Mononuclear cell (primary cell): ENCODE data around the gene ZNF385A. TPM values are rescaled to one million over a fixed set of nuclear protein-coding genes. Genes with fewer than 3 reads are reported as not detected.

ENCODE experiments used
- H3K27me3 ChIP-seq: 2 replicates; pipeline ENCODE4 v1.6.0; 2011; ENCODE audit warnings: low read length, control low read depth; ENCODE audit not compliant: insufficient read depth
- H3K4me1 ChIP-seq: 2 replicates; pipeline ENCODE4 v1.5.1; 2011; ENCODE audit warnings: mild to moderate bottlenecking, low read length, control low read depth; ENCODE audit not compliant: insufficient read depth
- H3K4me3 ChIP-seq: 2 replicates; pipeline ENCODE4 v1.5.1; 2011; ENCODE audit warnings: mild to moderate bottlenecking, low read length, moderate library complexity
- H3K9me3 ChIP-seq: 2 replicates; pipeline ENCODE4 v1.5.1; 2011; ENCODE audit warnings: low read depth, mild to moderate bottlenecking, control low read depth, low read length
- total RNA-seq: library from RNA; depleted of rRNA; stranded (reverse); fragments of >200 nt; gene quantifications from one replicate; pipeline ENCODE4 v1.2.3, GENCODE V29; 2012

Gene ZNF385A
- total RNA-seq, 1 donor: 30.4 TPM

GRCh38 chr12:54419088-54419887, 34.8 kb upstream of the ZNF385A start, which contains the start of gene ITGA5:
Gene ITGA5 (minus strand): TSS chr12:54419266. CDS start chr12:54419198, 68 bp downstream.
- H3K4me1 ChIP-seq: peaks cover 70% of the 10 kb centered on the region
- H3K27me3 ChIP-seq: no peaks in the 10 kb centered on the region
- H3K4me3 ChIP-seq: peak within 1 kb of the TSS; percentile 82
- no peaks in the 10 kb centered on the region for H3K9me3 ChIP-seq

DNA sequence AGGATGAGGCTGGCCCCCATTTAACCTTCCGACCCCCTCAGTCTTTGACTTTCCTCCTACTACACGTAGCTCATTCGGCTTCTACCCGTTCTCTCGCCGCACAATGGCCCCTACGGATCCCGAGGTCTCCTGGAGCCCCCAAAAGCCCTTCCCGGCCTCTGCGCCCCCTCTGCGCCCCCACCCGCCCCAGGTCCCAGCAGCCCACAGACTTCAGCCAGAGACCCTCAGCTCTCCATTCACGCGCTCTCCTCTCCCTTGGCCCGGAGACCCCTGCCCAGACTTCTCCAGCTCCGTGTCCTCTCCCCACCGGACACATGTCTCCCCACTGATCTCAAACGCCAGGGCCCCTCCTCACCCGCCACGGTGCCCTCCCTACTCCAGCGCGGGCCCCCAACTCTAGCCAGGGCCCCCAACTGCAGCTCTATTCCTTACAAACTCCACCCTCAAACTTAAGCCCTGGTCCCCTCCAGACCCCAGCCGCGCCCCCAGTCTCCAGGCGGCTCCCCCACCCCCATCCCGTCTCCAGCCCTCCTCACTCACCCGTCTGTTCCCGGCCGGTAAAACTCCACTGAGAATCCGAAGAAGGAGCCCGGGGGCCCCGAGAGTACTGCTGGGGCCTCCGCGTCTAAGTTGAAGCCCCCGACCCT, 34.0 kb upstream of the ZNF385A start:
- Histone ChIP-seq H3K4me1 (peaks cover 70% of the 10 kb centered on the region), H3K9me3 (no peaks in the 10 kb centered on the region), H3K27me3 (no peaks in the 10 kb centered on the region), H3K4me3 (peak overlapping the region; percentile 82)

GRCh38 chr12:54417712-54418440, 33.3 kb upstream of the ZNF385A start:
- no peaks in the 10 kb centered on the region for H3K27me3 ChIP-seq
- peak overlapping the region; percentile 82 for H3K4me3 ChIP-seq
- H3K4me1 ChIP-seq: peaks cover 70% of the 10 kb centered on the region
- H3K9me3 ChIP-seq: no peaks in the 10 kb centered on the region

DNA sequence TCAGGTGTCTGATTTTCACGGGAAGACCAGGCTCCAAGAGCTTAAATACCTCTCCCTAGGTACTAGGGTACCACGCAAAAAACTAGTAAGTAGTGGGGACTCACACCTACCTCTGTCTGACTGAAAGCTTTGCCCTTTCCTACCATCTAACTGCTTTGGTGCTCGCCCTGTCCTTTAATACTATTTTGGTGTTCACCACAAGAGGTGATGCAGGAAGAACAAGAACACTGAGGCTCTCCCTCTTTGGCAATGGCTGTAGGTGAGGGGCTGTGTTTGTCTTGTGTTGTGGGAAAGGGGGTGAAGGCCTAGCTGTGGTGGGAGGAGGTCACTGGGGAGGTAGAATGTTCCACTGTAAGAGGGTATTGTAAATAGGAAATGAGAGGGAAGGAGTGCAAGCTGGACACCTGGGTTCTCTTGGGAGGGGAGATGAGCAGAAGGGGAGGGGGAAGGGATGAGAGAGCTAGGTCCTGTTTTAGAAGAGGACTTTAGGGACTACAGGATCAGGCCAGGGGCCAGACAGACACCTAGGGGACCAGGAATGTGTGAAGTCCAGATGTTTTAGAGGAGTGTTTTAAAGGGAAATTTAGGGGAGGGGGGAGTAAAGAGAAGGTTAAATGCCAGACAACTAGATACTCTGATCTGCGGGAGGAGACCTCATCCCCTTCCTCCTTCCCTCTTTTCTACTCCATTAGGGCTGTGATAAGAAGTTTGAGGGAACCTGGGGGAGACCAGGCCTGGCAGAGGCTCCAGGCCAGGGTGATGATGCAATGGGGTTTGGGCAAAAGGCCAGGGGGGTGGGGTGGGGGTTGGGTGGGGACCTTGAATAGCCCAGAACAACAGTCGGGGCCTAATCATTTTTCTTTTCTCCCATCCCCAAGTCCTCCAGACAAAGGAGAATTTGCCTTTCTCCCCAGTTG, 32.4 kb upstream of the ZNF385A start:
- no peaks in the 10 kb centered on the region for H3K27me3 ChIP-seq
- peaks cover 78% of the 10 kb centered on the region for H3K4me1 ChIP-seq
- H3K4me3 ChIP-seq: peak overlapping the region; percentile 82
- no peaks in the 10 kb centered on the region for H3K9me3 ChIP-seq

GRCh38 chr12:54415221-54415929, 30.8 kb upstream of the ZNF385A start:
- Histone ChIP-seq H3K4me1 (peaks cover 88% of the 10 kb centered on the region), H3K4me3 (no peak overlapping the region), H3K9me3 (no peaks in the 10 kb centered on the region), H3K27me3 (no peaks in the 10 kb centered on the region)

DNA sequence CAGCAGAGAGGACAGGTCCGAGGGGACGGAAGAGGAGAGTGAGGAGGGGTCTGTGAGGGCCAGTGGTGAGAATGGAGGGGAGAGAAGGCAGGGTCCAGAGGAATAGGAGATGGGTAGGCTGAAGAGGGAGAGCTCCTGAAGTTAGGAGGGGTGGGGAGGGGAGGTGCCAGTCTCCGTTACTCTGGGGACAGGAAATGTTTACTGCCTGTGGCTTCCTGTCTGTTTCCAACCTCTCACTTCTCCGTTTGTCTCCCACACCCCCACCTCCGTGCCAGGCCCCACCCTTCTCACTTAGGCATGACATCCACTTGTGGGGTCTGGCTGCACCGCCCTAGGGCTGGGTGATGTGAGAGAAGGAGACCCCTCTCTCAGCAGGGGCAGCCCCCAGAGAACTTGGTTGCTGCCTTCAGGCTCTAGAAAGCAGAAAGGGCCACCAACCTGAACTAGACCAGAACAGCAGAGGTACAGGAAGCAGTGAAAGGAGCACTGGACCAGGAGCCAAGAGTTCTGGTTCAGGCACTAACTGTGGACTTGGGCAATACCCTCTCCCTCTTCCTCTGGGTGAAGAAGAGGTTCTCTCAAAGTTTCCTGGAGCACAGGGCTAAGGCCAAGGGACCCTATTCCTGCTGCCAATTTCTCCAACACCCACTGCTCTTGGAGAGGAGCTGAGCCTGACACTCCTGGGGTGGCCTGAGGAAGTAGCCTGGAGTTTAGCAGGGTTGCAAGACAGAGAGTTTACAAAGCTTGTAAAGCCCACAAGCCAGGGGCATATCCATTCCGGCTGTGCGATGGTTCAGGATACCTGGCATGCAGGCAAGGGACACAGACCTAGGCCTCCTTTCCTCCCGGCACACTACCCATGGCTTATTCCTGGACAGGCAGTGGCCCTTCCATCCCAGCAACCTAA, 29.0 kb upstream of the ZNF385A start:
- Histone ChIP-seq H3K4me1 (peaks cover 95% of the 10 kb centered on the region), H3K27me3 (no peaks in the 10 kb centered on the region), H3K9me3 (no peaks in the 10 kb centered on the region), H3K4me3 (peak overlapping the region; percentile 27)

- Histone ChIP-seq H3K9me3 (no peaks in the 10 kb centered on the region), H3K27me3 (no peaks in the 10 kb centered on the region), H3K4me3 (peak overlapping the region; percentile 27), H3K4me1 (peaks cover 100% of the 10 kb centered on the region)
These were observed 28.3 kb upstream of the ZNF385A start for GRCh38 chr12:54412786-54413185.

DNA sequence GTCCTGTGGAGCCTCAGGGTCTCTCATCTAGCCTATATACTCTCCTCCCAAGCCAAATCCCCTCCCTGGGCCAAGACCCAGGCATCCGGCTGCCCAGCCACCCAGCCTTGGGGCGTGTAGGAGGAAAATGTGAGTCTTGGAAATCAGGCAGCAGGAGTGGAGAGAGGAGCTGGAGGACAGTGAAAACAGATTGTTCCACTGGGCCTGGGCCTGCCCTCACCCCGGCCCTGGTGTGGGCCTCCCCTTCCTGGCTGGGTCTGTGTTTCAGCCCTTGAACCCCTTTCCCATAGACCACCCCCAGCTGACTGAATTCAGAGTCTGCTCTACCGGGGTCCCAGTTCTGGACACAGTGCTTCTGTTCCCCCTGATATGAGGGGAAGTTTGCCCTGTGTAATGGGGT, 27.8 kb upstream of the ZNF385A start:
- no peaks in the 10 kb centered on the region for H3K27me3 ChIP-seq
- no peaks in the 10 kb centered on the region for H3K9me3 ChIP-seq
- peak overlapping the region; percentile 27 for H3K4me3 ChIP-seq
- H3K4me1 ChIP-seq: peaks cover 100% of the 10 kb centered on the region

DNA sequence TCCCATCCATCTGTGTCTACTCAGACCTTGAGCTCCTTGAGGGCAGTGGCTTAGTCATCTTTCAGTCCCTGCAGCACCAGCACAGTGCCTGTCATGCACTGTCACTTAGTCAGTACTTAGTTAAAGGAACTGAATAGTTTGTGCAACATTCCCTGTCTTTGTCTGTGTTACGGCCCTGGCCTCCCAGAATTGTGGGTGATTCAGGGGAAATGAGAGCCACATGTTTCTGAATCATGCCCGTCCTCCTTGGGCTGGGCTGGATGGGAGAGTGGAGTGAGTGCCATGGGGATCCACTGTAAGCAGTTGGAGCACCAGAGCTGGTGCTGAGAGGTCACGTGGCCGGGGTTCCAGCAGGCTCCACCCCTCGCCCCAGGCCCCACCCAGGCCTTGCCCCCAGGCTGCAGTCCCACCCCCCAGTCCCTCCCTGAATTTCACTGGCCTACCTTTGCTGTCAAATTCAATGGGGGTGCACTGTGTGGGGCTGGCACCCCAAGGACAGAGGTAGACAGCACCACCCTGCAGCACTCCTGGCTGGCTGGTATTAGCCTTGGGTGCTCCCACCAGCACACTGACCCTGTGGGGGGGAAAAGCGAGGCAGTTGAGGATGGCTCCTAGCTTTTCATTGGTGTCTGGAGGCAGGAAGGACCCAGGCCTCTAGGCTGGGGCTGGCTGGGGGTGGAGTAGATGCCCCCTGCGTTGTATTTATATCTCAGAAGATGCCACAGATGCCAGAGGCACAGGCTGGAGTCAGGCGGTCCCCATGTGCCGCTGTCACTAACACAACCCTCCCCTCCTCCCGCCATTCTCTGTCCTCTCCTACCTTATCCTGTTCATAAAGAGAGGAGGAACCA, 27.1 kb upstream of the ZNF385A start:
- H3K4me1 ChIP-seq: peaks cover 96% of the 10 kb centered on the region
- no peaks in the 10 kb centered on the region for H3K9me3 ChIP-seq
- H3K27me3 ChIP-seq: no peaks in the 10 kb centered on the region
- peak overlapping the region; percentile 10 for H3K4me3 ChIP-seq

- Histone ChIP-seq H3K4me1 (peaks cover 78% of the 10 kb centered on the region), H3K27me3 (no peaks in the 10 kb centered on the region), H3K4me3 (no peak overlapping the region), H3K9me3 (no peaks in the 10 kb centered on the region)
These were observed 24.7 kb upstream of the ZNF385A start for GRCh38 chr12:54409267-54409666.

GRCh38 chr12:54407183-54407905, 22.8 kb upstream of the ZNF385A start:
- H3K4me1 ChIP-seq: peaks cover 59% of the 10 kb centered on the region
- no peak overlapping the region for H3K4me3 ChIP-seq
- no peaks in the 10 kb centered on the region for H3K27me3 ChIP-seq
- H3K9me3 ChIP-seq: no peaks in the 10 kb centered on the region

GRCh38 chr12:54405573-54405972, 21.0 kb upstream of the ZNF385A start:
- Histone ChIP-seq H3K4me3 (no peak overlapping the region), H3K27me3 (no peaks in the 10 kb centered on the region), H3K9me3 (no peaks in the 10 kb centered on the region), H3K4me1 (peaks cover 42% of the 10 kb centered on the region)
